NT2/D1 (cell line): Measurements from ENCODE around the gene RHBDL1.

Experiments
- DNase-seq: peaks from one replicate; pipeline ENCODE4 v3.0.0-alpha.2; 2011; ENCODE audit warnings: low read depth, low spot score
- H3K27me3 ChIP-seq: 2 replicates; pipeline ENCODE4 v1.6.0; 2011; ENCODE audit warnings: mild to moderate bottlenecking; ENCODE audit not compliant: insufficient read length, insufficient read depth
- H3K36me3 ChIP-seq: 2 replicates; pipeline ENCODE4 v1.6.1; 2011; ENCODE audit warnings: mild to moderate bottlenecking, low read length, mixed read lengths; ENCODE audit not compliant: insufficient read depth, insufficient read length
- H3K4me1 ChIP-seq: 2 replicates; pipeline ENCODE4 v1.5.1; 2011; ENCODE audit not compliant: insufficient read depth, insufficient read length
- H3K4me3 ChIP-seq: 2 replicates; pipeline ENCODE4 v1.5.1; 2011; ENCODE audit warnings: low read depth; ENCODE audit not compliant: insufficient read length
- H3K9ac ChIP-seq: 2 replicates; pipeline ENCODE4 v1.6.0; 2011; ENCODE audit warnings: low read depth; ENCODE audit not compliant: insufficient read length
- H3K9me3 ChIP-seq: 2 replicates; pipeline ENCODE4 v1.5.1; 2011; ENCODE audit warnings: mild to moderate bottlenecking, low read length; ENCODE audit not compliant: insufficient read depth
- SUZ12 ChIP-seq: IDR thresholded peaks from 2 replicates; pipeline ENCODE4 v1.6.1; 2011; ENCODE audit not compliant: insufficient read length, insufficient read depth; ENCODE audit errors: extremely low read depth
- YY1 ChIP-seq: IDR thresholded peaks from 2 replicates; pipeline ENCODE4 v1.6.1; 2011; ENCODE audit not compliant: insufficient read length, insufficient read depth
- ZNF274 ChIP-seq: IDR thresholded peaks from 2 replicates; pipeline ENCODE4 v1.6.1; 2011; ENCODE audit warnings: mild to moderate bottlenecking, low read depth, low read length

Gene RHBDL1

GRCh38 chr16:718922-719321 is 43.5 kb downstream of the RHBDL1 start:
- DNase-seq = no peak
- H3K9me3 ChIP-seq = no peaks in the 10 kb centered on the region; the same call in 1 of the 2 replicates
- H3K9ac ChIP-seq = peak overlapping the region; percentile 76
- no peak overlapping the region for H3K4me3 ChIP-seq
- peaks cover 48% of the 10 kb centered on the region for H3K4me1 ChIP-seq
- TF ChIP-seq ZNF274 (no peak), YY1 (no peak), SUZ12 (no peak)
- no peaks in the 10 kb centered on the region for H3K27me3 ChIP-seq
- H3K36me3 ChIP-seq = peaks cover 14% of the 10 kb centered on the region

GRCh38 chr16:719815-720446 is 44.5 kb downstream of the RHBDL1 start:
- H3K9ac ChIP-seq = peak overlapping the region; percentile 99
- H3K4me1 ChIP-seq = peaks cover 41% of the 10 kb centered on the region
- H3K4me3 ChIP-seq = peak overlapping the region; percentile 88
- TF ChIP-seq YY1 (no peak), SUZ12 (no peak)
- H3K9me3 ChIP-seq = no peaks in the 10 kb centered on the region; the same call in 1 of the 2 replicates
- DNase-seq = no peak
- no peaks in the 10 kb centered on the region for H3K27me3 ChIP-seq
- peaks cover 14% of the 10 kb centered on the region for H3K36me3 ChIP-seq

GRCh38 chr16:720447-720989 is 45.0 kb downstream of the RHBDL1 start:
- TF ChIP-seq ZNF274 (no peak), SUZ12 (no peak), YY1 (no peak)
- Histone ChIP-seq H3K27me3 (no peaks in the 10 kb centered on the region), H3K4me1 (peaks cover 42% of the 10 kb centered on the region), H3K9me3 (no peaks in the 10 kb centered on the region; the same call in 1 of the 2 replicates), H3K4me3 (peak overlapping the region; percentile 88), H3K36me3 (peaks cover 14% of the 10 kb centered on the region), H3K9ac (peak overlapping the region; percentile 99)
- DNase-seq = peak; percentile 62

GRCh38 chr16:720990-721764 is 45.7 kb downstream of the RHBDL1 start, which contains the start of gene ANTKMT:
ANTKMT (plus strand) TSS chr16:721146; CDS start chr16:721275, 129 bp downstream.
- peak within 1 kb of the TSS; percentile 88 for H3K4me3 ChIP-seq
- H3K9ac ChIP-seq = peak within 1 kb of the TSS; percentile 99
- H3K36me3 ChIP-seq = peaks cover 14% of the 10 kb centered on the region
- peaks cover 46% of the 10 kb centered on the region for H3K4me1 ChIP-seq
- H3K27me3 ChIP-seq = no peaks in the 10 kb centered on the region
- no peak for TF ChIP-seq SUZ12
- no peak for TF ChIP-seq ZNF274
- no peak for TF ChIP-seq YY1
- peak; percentile 86 for DNase-seq
- no peaks in the 10 kb centered on the region; the same call in 1 of the 2 replicates for H3K9me3 ChIP-seq

GRCh38 chr16:721765-722540 is 46.5 kb downstream of the RHBDL1 start:
- H3K36me3 ChIP-seq = peaks cover 14% of the 10 kb centered on the region
- DNase-seq = no peak
- no peak for TF ChIP-seq ZNF274
- no peak for TF ChIP-seq SUZ12
- no peak for TF ChIP-seq YY1
- H3K27me3 ChIP-seq = peaks cover 3% of the 10 kb centered on the region
- H3K4me3 ChIP-seq = peak overlapping the region; percentile 88
- H3K9me3 ChIP-seq = no peaks in the 10 kb centered on the region; the same call in 1 of the 2 replicates
- no peak overlapping the region for H3K9ac ChIP-seq
- peaks cover 46% of the 10 kb centered on the region for H3K4me1 ChIP-seq

GRCh38 chr16:722835-723633 is 47.6 kb downstream of the RHBDL1 start:
- Histone ChIP-seq H3K36me3 (peaks cover 14% of the 10 kb centered on the region), H3K9ac (no peak overlapping the region), H3K4me1 (peaks cover 38% of the 10 kb centered on the region), H3K4me3 (no peak overlapping the region), H3K9me3 (no peaks in the 10 kb centered on the region; the same call in 1 of the 2 replicates), H3K27me3 (peaks cover 6% of the 10 kb centered on the region)
- TF ChIP-seq SUZ12 (no peak), ZNF274 (no peak), YY1 (no peak)
- DNase-seq = no peak
